Measurements from ENCODE around the gene TMEM108. TPM values are rescaled to one million over a fixed set of nuclear protein-coding genes. Genes with fewer than 3 reads are reported as not detected.

Gene TMEM108
- polyA plus RNA-seq, 12 donors = 13.0 to 32.2 (median 18.3) TPM; not detected in 1

GRCh38 chr3:133049491-133049890 is 11.3 kb downstream of the TMEM108 start:
- no peak for DNase-seq

- DNase-seq = no peak
These were observed 12.7 kb downstream of the TMEM108 start for GRCh38 chr3:133050891-133051290.

- DNase-seq = no peak
These were observed 15.3 kb downstream of the TMEM108 start for GRCh38 chr3:133053532-133053931.

GRCh38 chr3:133054586-133054985 is 16.4 kb downstream of the TMEM108 start:
- no peak for DNase-seq

- DNase-seq = no peak
These were observed 17.1 kb downstream of the TMEM108 start for GRCh38 chr3:133055339-133055738.

- no peak for DNase-seq
These were observed 20.1 kb downstream of the TMEM108 start for GRCh38 chr3:133058243-133058642.

GRCh38 chr3:133058831-133059230 is 20.6 kb downstream of the TMEM108 start:
- no peak for DNase-seq

GRCh38 chr3:133065193-133065961 is 27.2 kb downstream of the TMEM108 start:
- DNase-seq = no peak

GRCh38 chr3:133066026-133066425 is 27.8 kb downstream of the TMEM108 start:
- no peak for DNase-seq

GRCh38 chr3:133069556-133070286 is 31.5 kb downstream of the TMEM108 start:
- no peak for DNase-seq

GRCh38 chr3:133074977-133075376 is 36.8 kb downstream of the TMEM108 start:
- DNase-seq = no peak

- no peak for DNase-seq
These were observed 39.5 kb downstream of the TMEM108 start for GRCh38 chr3:133077688-133078087.

- no peak for DNase-seq
These were observed 41.4 kb downstream of the TMEM108 start for GRCh38 chr3:133079621-133080020.

- no peak for DNase-seq
These were observed 42.8 kb downstream of the TMEM108 start for GRCh38 chr3:133081016-133081415.

GRCh38 chr3:133083395-133083794 is 45.2 kb downstream of the TMEM108 start:
- DNase-seq = no peak

- no peak for DNase-seq
These were observed 51.8 kb downstream of the TMEM108 start for GRCh38 chr3:133089906-133090485.

GRCh38 chr3:133092681-133093080 is 54.5 kb downstream of the TMEM108 start:
- DNase-seq = no peak

GRCh38 chr3:133093366-133093765 is 55.2 kb downstream of the TMEM108 start:
- peak; percentile 25 for DNase-seq

GRCh38 chr3:133096900-133097613 is 58.9 kb downstream of the TMEM108 start:
- no peak for DNase-seq

- no peak for DNase-seq
These were observed 65.5 kb downstream of the TMEM108 start for GRCh38 chr3:133103706-133104105.

GRCh38 chr3:133106169-133106568 is 68.0 kb downstream of the TMEM108 start:
- no peak for DNase-seq

GRCh38 chr3:133112666-133113065 is 74.5 kb downstream of the TMEM108 start:
- no peak for DNase-seq

Measured in muscle of arm (tissue), 12 donors.